Hepatocyte (in vitro differentiated cells): ENCODE results near the gene ANAPC1. TPM values are rescaled to one million over a fixed set of nuclear protein-coding genes. Genes with fewer than 3 reads are reported as not detected.
"Not testable (repeated sequence)": the region's sequence is repeated elsewhere in the genome, so short reads cannot be mapped to it uniquely, and the experiment has no call there.

ENCODE experiments used
- DNase-seq: peaks from one replicate; pipeline ENCODE4 v3.0.0-alpha.2; 2016; ENCODE audit warnings: low spot score
- H2AFZ ChIP-seq: fragments of 200-600 bp; sonication (generic); 2 replicates; pipeline ENCODE4 v1.6.0; 2016; ENCODE audit warnings: antibody characterized with exemption, mild to moderate bottlenecking
- H3K27ac ChIP-seq: fragments of 200-600 bp; sonication (generic); 2 replicates; pipeline ENCODE4 v1.5.1; 2016; ENCODE audit warnings: mild to moderate bottlenecking
- H3K27me3 ChIP-seq: fragments of 200-600 bp; sonication (generic); 2 replicates; pipeline ENCODE4 v1.6.1; 2016
- H3K36me3 ChIP-seq: fragments of 200-600 bp; sonication (generic); replicated peaks from 2 replicates; pipeline ENCODE4 v1.5.1; 2016; ENCODE audit warnings: low read depth; ENCODE audit not compliant: insufficient read depth
- H3K4me1 ChIP-seq: fragments of 200-600 bp; sonication (generic); 2 replicates; pipeline ENCODE4 v1.5.1; 2016; ENCODE audit warnings: mild to moderate bottlenecking, moderate library complexity; ENCODE audit not compliant: insufficient read depth
- H3K4me2 ChIP-seq: fragments of 200-600 bp; sonication (generic); 2 replicates; pipeline ENCODE4 v1.6.0; 2016
- H3K4me3 ChIP-seq: fragments of 200-600 bp; sonication (generic); 2 replicates; pipeline ENCODE4 v1.5.1; 2016; ENCODE audit warnings: mild to moderate bottlenecking
- H3K79me2 ChIP-seq: fragments of 200-600 bp; sonication (generic); 2 replicates; pipeline ENCODE4 v1.6.0; 2017; ENCODE audit warnings: mild to moderate bottlenecking
- H3K9me2 ChIP-seq: fragments of 200-600 bp; sonication (generic); replicated peaks from 2 replicates; pipeline ENCODE4 v1.6.0; 2017; ENCODE audit warnings: mild to moderate bottlenecking; ENCODE audit not compliant: insufficient read depth
- H3K9me3 ChIP-seq: fragments of 200-600 bp; sonication (generic); 2 replicates; pipeline ENCODE4 v1.5.1; 2016; ENCODE audit warnings: low read depth, mild to moderate bottlenecking
- H4K20me1 ChIP-seq: fragments of 200-600 bp; sonication (generic); 2 replicates; pipeline ENCODE4 v1.6.0; 2016; ENCODE audit warnings: mild to moderate bottlenecking; ENCODE audit not compliant: insufficient read depth, poor library complexity, severe bottlenecking
- CTCF ChIP-seq: fragments of 200-600 bp; sonication (generic); IDR thresholded peaks from 2 replicates; pipeline ENCODE4 v1.5.1; 2016; ENCODE audit warnings: antibody characterized with exemption, mild to moderate bottlenecking; ENCODE audit not compliant: poor library complexity
- WGBS: methylation state at CpG from one replicate; pipeline ENCODE4 v1.1.6; 2016; ENCODE audit warnings: low lambda C conversion rate; ENCODE audit errors: missing lambda C conversion rate; 5-methylcytosine and 5-hydroxymethylcytosine counted together
- polyA plus RNA-seq: library from polyadenylated mRNA; unstranded; fragments of >200 nt; fragmentation: Nextera tagmentation; extraction: Ambion mirVana; gene quantifications from 2 replicates; pipeline ENCODE4 v1.2.1, GENCODE V29; 2016
- total RNA-seq: library from RNA; depleted of rRNA; stranded (reverse); fragments of >200 nt; gene quantifications from 2 replicates; pipeline ENCODE4 v1.2.3, GENCODE V29; 2014

The ANAPC1 gene
- total and polyA plus RNA-seq, 2 experiments from 2014 or later = 7.7 to 29.9 TPM

DNA sequence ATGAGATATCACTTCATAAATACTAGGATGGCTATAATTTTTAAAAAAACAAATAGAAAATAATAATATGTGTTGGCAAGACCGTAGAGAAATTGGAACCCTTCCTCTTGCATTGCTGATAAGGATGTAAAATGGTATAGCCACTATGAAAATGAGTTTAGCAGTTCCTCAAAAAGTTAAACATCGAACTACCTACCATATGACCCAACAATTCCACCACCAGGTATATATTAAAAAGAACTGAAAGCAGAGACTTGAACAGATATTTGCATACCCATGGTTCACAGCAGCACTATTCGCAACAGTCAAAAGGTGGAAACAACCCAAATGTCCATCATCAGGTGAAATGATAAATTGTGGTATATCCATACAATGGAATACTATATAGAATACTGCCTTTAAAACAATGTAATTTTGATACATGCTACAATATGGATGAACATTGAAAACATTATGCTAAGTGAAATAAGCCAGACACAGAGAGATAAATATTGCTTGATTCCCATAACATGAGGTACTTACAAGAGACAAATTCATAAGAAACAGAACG lies 55.7 kb downstream of the ANAPC1 start:
- not testable (repeated sequence) for H3K9me2 ChIP-seq, H3K4me3 ChIP-seq, H3K27me3 ChIP-seq, H3K27ac ChIP-seq, H3K36me3 ChIP-seq, H3K79me2 ChIP-seq, H3K4me2 ChIP-seq, H3K9me3 ChIP-seq, DNase-seq, H3K4me1 ChIP-seq, H4K20me1 ChIP-seq, H2AFZ ChIP-seq
- 88% methylated on average over 4 of the region's 4 CpGs for WGBS

- H3K27ac ChIP-seq, H2AFZ ChIP-seq, H3K9me3 ChIP-seq, DNase-seq, H3K36me3 ChIP-seq, H3K27me3 ChIP-seq, H3K79me2 ChIP-seq, H4K20me1 ChIP-seq, H3K9me2 ChIP-seq, H3K4me1 ChIP-seq, H3K4me3 ChIP-seq, H3K4me2 ChIP-seq: not testable (repeated sequence)
- WGBS = 90% methylated on average over 4 of the region's 7 CpGs
- peak; percentile 18 for TF ChIP-seq CTCF
Measured at GRCh38 chr2:111812970-111813622, 70.9 kb downstream of the ANAPC1 start.

- H3K27ac ChIP-seq = not testable (repeated sequence)
- WGBS = 94% methylated on average over 1 of the region's 1 CpG
Measured at GRCh38 chr2:111790633-111791032, 93.4 kb downstream of the ANAPC1 start.

GRCh38 chr2:111784081-111784480 lies 99.9 kb downstream of the ANAPC1 start:
- H3K27me3 ChIP-seq, H3K4me1 ChIP-seq, H3K9me3 ChIP-seq, H3K4me3 ChIP-seq, H3K9me2 ChIP-seq, H2AFZ ChIP-seq, H3K79me2 ChIP-seq, DNase-seq, H3K27ac ChIP-seq, H3K4me2 ChIP-seq, H3K36me3 ChIP-seq, H4K20me1 ChIP-seq: not testable (repeated sequence)
- WGBS = 82% methylated on average over 3 of the region's 3 CpGs

More at GRCh38 chr2:111790633-111791032, 93.4 kb downstream of the ANAPC1 start:
- H3K9me2 ChIP-seq, H3K79me2 ChIP-seq, DNase-seq, H2AFZ ChIP-seq, H3K4me1 ChIP-seq, H4K20me1 ChIP-seq, H3K4me3 ChIP-seq, H3K27me3 ChIP-seq, H3K36me3 ChIP-seq, H3K4me2 ChIP-seq, H3K9me3 ChIP-seq: not testable (repeated sequence)

- not testable (repeated sequence) for H3K9me3 ChIP-seq, H3K79me2 ChIP-seq, H3K9me2 ChIP-seq, H3K4me3 ChIP-seq, H2AFZ ChIP-seq, H3K27me3 ChIP-seq, H3K27ac ChIP-seq, H3K36me3 ChIP-seq, DNase-seq, H3K4me1 ChIP-seq, H3K4me2 ChIP-seq, H4K20me1 ChIP-seq
- WGBS = 94% methylated on average over 6 of the region's 6 CpGs
Measured at GRCh38 chr2:111782195-111782594, 101.8 kb downstream of the ANAPC1 start.

DNA sequence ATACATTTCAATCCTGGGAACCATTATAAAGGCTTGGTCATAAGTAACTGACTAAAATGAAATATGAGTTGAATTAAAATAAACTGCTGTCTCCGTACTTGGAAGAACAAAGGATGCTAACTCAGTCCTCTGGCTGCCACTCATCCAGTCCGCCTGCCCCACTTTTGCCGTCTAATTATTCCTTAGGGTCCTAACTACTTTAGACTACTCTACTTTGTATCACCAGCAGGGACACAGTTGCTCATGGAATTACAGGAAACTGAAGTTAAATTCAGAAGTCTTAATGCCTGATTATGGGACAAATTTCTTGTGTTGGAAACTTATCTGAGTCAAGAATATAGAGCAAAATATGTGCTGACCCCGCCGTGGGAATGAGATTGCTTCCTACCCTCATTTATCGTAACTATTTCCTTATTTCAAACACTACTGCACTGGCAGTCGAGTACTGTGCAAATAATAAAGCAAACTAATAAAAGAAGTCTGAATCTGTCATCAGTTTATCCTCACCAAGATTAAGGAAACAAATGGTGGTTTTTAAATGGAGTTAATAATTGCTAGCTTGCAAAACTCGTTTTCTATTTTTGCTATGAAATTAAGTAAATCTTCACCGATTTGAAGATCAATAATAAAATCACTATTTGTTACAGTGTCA lies 102.4 kb downstream of the ANAPC1 start:
- not testable (repeated sequence) for H3K4me1 ChIP-seq, H3K36me3 ChIP-seq, H3K79me2 ChIP-seq, H3K4me3 ChIP-seq, DNase-seq, H3K9me3 ChIP-seq, H3K9me2 ChIP-seq, H4K20me1 ChIP-seq, H3K4me2 ChIP-seq, H3K27ac ChIP-seq, H2AFZ ChIP-seq, H3K27me3 ChIP-seq
- WGBS = 79% methylated on average over 9 of the region's 9 CpGs

DNA sequence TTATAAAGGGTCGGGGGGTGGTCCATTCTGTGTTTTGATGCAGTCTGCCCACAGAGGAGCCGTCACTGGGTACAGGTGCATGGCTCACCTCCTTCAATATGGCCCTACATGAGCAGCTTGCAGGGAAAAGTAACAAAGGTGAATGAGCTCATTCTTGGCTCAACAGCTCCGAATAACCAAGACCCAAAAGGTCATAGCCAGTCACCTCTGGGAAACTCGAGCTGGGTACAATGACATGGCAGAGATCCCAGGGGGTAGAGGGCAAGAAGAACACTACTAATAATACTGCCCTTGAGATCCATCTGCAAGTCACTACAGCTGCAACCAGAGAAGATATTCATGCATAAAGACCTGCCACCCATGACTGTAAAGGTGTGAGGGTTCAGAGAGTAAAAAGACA lies 106.8 kb downstream of the ANAPC1 start:
- not testable (repeated sequence) for H3K4me3 ChIP-seq, H3K79me2 ChIP-seq, H3K36me3 ChIP-seq, H3K27ac ChIP-seq, H2AFZ ChIP-seq, H3K4me1 ChIP-seq, H4K20me1 ChIP-seq, H3K9me2 ChIP-seq, H3K27me3 ChIP-seq, DNase-seq, H3K4me2 ChIP-seq, H3K9me3 ChIP-seq
- 93% methylated on average over 4 of the region's 4 CpGs for WGBS

GRCh38 chr2:111776296-111776695 lies 107.7 kb downstream of the ANAPC1 start:
- not testable (repeated sequence) for H3K36me3 ChIP-seq, H3K9me3 ChIP-seq, H4K20me1 ChIP-seq, H2AFZ ChIP-seq, H3K4me3 ChIP-seq, H3K4me1 ChIP-seq, DNase-seq, H3K27me3 ChIP-seq, H3K4me2 ChIP-seq, H3K27ac ChIP-seq, H3K79me2 ChIP-seq, H3K9me2 ChIP-seq
- WGBS = 100% methylated on average over 1 of the region's 3 CpGs
